AG04449 (cell line): Measurements from ENCODE around the gene WNK2.
"Not testable (repeated sequence)": the region's sequence is repeated elsewhere in the genome, so short reads cannot be mapped to it uniquely, and the experiment has no call there.

Experiments used
- CTCF ChIA-PET: fragments of 350-600 bp; formaldehyde crosslinking; extraction: SDS; loops from one replicate; lab custom pipeline; 2021; ENCODE audit warnings: antibody characterized with exemption; lab: Yijun Ruan, JAX
- POLR2A ChIA-PET: fragments of 400-600, 350-600 bp; formaldehyde crosslinking; extraction: SDS; loops from one replicate; lab custom pipeline; 2020; ENCODE audit warnings: antibody characterized with exemption, inconsistent platforms; lab: Yijun Ruan, JAX
- DNase-seq: peaks from one replicate; pipeline ENCODE4 v3.0.0-alpha.2; 2010; ENCODE audit warnings: low read depth, low spot score
- H3K4me3 ChIP-seq: 2 replicates; pipeline ENCODE4 v1.5.1; 2011; ENCODE audit warnings: low read depth, mild to moderate bottlenecking, control low read depth, low read length
- TF ChIP-seq, protein P1 (sequence below): IDR thresholded peaks from one replicate; pipeline ENCODE4 v1.5.1; 2011; ENCODE audit warnings: mild to moderate bottlenecking, moderate library complexity, low read length, control low read depth, inconsistent platforms; ENCODE audit not compliant: insufficient read depth; ENCODE audit errors: missing control alignments

Gene WNK2

DNA sequence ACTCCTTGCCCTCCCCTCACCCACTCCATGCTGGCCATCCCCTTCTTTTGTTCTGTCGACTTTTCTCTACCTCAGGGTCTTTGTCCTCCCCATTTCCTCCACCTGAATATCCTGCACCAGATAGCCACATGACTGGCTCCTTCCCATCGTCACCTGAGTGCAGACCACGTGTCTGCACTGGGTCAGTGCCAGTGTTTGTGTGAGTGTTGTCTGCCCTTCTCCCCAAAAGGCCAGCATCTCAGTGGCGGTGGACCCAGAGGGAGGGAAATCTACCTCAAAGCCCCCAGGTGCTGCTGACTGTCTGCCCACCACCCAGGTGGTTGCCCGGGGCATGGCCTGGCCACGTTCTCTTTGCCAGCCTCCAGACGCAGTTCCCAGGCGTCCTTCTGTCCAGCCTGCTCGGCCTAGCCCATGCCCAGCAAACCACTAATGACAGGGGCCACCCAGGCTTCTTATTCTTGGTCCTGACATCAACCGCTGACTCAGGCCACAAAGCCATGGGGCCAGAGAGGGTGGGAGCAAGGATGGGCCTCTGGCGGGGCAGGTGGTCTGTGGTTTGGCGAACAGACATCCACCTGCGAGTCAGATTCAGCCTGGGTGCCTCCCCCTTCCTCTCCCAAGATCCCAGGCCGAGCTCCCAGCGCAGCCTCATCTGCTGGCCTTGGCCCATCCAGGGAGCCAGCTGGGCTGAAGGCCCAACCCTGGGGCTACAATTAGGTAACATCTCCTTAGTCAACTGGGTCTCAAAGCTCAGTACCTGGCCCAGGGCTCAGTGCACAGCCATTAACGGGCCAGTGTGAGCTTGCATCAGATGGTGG, 44.4 kb upstream of the WNK2 start:
- no peak overlapping the region for H3K4me3 ChIP-seq
- no peak for DNase-seq
- CTCF ChIA-PET, result no interaction called here
- POLR2A ChIA-PET, result no interaction called here
- TF ChIP-seq, protein P1, sequence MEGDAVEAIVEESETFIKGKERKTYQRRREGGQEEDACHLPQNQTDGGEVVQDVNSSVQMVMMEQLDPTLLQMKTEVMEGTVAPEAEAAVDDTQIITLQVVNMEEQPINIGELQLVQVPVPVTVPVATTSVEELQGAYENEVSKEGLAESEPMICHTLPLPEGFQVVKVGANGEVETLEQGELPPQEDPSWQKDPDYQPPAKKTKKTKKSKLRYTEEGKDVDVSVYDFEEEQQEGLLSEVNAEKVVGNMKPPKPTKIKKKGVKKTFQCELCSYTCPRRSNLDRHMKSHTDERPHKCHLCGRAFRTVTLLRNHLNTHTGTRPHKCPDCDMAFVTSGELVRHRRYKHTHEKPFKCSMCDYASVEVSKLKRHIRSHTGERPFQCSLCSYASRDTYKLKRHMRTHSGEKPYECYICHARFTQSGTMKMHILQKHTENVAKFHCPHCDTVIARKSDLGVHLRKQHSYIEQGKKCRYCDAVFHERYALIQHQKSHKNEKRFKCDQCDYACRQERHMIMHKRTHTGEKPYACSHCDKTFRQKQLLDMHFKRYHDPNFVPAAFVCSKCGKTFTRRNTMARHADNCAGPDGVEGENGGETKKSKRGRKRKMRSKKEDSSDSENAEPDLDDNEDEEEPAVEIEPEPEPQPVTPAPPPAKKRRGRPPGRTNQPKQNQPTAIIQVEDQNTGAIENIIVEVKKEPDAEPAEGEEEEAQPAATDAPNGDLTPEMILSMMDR, result no peak

DNA sequence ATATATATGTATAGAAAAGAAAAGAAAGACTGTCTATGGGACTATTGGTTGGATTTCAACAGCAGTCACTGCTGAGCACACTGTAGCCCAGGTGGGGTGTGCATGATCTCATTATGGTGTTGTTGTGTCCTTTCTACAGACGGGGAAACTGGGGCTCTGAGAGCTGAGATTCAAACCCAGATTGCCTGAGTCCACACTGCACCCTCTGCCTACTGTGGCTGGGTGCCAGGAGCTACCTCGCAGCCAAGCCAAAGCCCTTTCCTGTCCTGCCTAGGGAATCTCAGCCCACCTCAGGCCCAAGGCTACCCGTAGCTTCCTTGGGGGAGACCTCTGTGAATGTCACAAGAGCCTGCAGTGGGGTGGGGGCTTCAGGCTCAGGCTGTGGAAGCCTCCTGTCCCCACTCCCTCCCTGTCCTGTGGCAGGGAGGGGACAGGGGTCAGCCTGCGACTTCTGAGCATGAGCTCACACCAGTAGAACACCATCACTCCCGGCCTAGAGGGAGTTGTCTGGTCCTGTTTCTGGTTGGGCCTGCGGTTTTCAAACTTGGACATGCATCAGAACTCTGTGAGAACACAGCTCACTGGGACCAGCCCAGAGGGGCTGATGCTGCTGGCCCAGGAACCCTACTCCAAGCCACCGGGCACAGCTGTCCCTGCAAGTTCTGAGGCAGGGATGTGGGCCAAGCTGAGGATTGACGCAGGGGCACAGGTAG, 42.0 kb upstream of the WNK2 start:
- no peak for DNase-seq
- TF ChIP-seq, protein P1, result no peak
- CTCF ChIA-PET, result no interaction called here
- H3K4me3 ChIP-seq, result no peak overlapping the region
- POLR2A ChIA-PET, result no interaction called here

DNA sequence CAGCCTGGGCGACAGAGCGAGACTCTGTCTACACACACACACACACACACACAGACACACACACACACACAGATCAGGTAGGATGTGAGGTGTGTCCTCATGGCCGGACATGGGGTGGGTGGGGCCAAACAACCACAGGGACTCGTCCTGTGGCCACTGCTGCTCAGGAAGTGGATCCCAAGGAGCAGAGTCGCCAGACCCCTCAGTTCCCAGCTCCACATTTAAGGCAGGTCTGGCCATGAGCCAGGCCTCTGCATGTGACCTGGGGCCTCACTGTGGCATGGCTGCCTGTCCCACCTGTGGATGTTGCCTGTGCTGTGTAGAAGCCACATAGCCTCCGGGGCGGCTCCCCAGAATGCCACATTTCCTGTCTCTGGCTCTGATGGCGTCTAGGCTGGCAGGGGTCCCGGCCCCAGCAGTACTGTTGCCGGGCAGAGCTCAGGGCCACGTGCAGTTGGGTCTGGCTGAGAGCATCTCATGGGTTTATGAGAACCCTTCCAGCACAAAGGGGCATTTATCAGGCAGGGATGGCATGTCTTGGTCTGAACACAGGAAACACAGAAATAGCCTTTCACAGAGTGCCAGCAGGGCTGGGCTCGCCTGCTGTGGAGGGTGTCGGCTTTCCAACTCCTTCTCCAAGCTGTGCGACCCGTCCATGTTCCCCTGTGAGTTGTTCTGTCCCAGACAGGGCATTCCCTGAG, 40.0 kb upstream of the WNK2 start:
- no peak overlapping the region for H3K4me3 ChIP-seq
- TF ChIP-seq, protein P1, result no peak
- no peak for DNase-seq
- ChIA-PET CTCF (no interaction called here), POLR2A (no interaction called here)

DNA sequence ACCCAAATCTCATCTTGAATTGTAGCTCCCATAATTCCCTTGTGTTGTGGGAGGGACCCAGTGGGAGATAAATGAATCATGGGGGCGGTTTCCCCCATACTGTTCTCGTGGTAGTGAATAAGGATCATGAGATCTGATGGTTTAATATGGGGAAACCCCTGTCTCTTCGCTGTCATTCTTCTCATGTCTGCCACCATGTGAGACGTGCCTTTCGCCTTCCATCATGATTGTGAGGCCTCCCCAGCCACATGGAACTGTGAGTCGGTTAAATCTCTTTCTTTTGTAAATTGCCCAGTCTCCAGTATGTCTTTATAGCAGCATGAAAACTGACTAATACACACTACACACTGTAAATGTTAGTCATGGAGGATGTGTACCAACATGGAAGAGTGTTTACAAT, 37.2 kb upstream of the WNK2 start:
- POLR2A ChIA-PET, H3K4me3 ChIP-seq, DNase-seq, CTCF ChIA-PET: not testable (repeated sequence)

DNA sequence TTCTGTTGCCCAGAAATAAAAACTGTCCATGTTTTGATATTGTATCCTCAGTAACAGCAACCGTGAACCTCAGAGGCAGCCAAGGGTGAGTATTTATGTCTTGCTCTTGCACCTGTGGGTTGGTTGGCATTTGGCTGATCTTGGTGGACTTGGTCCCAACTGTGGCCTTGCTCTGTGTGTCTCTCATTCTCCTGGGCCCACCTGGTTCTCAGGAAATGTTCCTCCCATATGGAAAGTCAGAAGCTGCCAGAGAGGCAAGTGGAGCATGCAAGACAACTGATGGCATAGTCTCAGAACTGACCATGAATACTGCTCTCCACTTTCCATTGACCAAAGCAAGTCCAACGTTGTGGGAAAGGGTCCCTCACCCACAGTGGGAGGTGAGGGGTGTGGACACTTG, 36.3 kb upstream of the WNK2 start:
- ChIA-PET POLR2A (no interaction called here), CTCF (no interaction called here)
- no peak overlapping the region for H3K4me3 ChIP-seq
- TF ChIP-seq, protein P1, result no peak
- DNase-seq, result no peak

DNA sequence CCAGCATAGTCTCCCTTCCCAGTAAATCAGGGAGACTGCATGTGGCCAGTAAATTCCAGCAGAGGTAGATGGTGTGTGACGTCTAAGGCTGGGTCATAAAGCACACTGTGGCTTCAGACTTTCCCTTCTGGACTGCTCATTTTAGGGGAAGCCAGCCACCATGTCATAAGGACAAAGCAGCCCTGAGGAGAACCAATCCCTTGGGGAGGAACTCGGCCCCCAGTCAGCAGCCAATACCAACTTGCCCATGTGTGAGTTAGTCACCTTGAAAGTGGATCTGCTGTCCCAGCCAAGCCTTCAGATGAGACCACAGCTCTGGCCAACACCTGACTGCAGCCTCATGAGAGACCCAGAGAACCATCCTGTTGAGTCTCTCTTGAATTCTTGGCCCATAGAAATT, 35.2 kb upstream of the WNK2 start:
- CTCF ChIA-PET, result no interaction called here
- DNase-seq, result no peak
- POLR2A ChIA-PET, result no interaction called here
- H3K4me3 ChIP-seq, result no peak overlapping the region
- TF ChIP-seq, protein P1, result no peak
